Activated T-cell treated with anti-CD3 and anti-CD28 coated beads for 24 hours (primary cell): ENCODE results near the gene SEMA3D.

Experiments used
- DNase-seq: peaks from one replicate; pipeline ENCODE4 v3.0.0-alpha.2; 2020; ENCODE audit warnings: low read depth

SEMA3D gene

GRCh38 chr7:85184599-85185423, 2.0 kb downstream of the SEMA3D start:
- DNase-seq = no peak

- DNase-seq = no peak
Measured at GRCh38 chr7:85183296-85183695, 3.6 kb downstream of the SEMA3D start.

- DNase-seq = no peak
Measured at GRCh38 chr7:85178531-85179298, 8.1 kb downstream of the SEMA3D start.

- no peak for DNase-seq
Measured at GRCh38 chr7:85177316-85177715, 9.5 kb downstream of the SEMA3D start.

- no peak for DNase-seq
Measured at GRCh38 chr7:85176197-85176596, 10.7 kb downstream of the SEMA3D start.

GRCh38 chr7:85175217-85175616, 11.6 kb downstream of the SEMA3D start:
- no peak for DNase-seq

GRCh38 chr7:85172530-85172941, 14.3 kb downstream of the SEMA3D start:
- DNase-seq = no peak

GRCh38 chr7:85167636-85168035, 19.2 kb downstream of the SEMA3D start:
- DNase-seq = no peak

GRCh38 chr7:85165263-85165662, 21.6 kb downstream of the SEMA3D start:
- no peak for DNase-seq

- no peak for DNase-seq
Measured at GRCh38 chr7:85164376-85164775, 22.5 kb downstream of the SEMA3D start.

GRCh38 chr7:85162721-85163120, 24.1 kb downstream of the SEMA3D start:
- no peak for DNase-seq

- no peak for DNase-seq
Measured at GRCh38 chr7:85160223-85160622, 26.6 kb downstream of the SEMA3D start.

GRCh38 chr7:85159003-85159402, 27.9 kb downstream of the SEMA3D start:
- DNase-seq = no peak

GRCh38 chr7:85156661-85157208, 30.1 kb downstream of the SEMA3D start:
- no peak for DNase-seq

- no peak for DNase-seq
Measured at GRCh38 chr7:85154282-85154937, 32.4 kb downstream of the SEMA3D start.

GRCh38 chr7:85153715-85154114, 33.1 kb downstream of the SEMA3D start:
- DNase-seq = no peak

GRCh38 chr7:85150624-85151023, 36.2 kb downstream of the SEMA3D start:
- no peak for DNase-seq

GRCh38 chr7:85144771-85145170, 42.1 kb downstream of the SEMA3D start:
- DNase-seq = no peak

GRCh38 chr7:85135977-85136376, 50.9 kb downstream of the SEMA3D start:
- no peak for DNase-seq

- DNase-seq = no peak
Measured at GRCh38 chr7:85133560-85133959, 53.3 kb downstream of the SEMA3D start.

GRCh38 chr7:85133006-85133405, 53.9 kb downstream of the SEMA3D start:
- no peak for DNase-seq

GRCh38 chr7:85130702-85131101, 56.2 kb downstream of the SEMA3D start:
- DNase-seq = no peak

GRCh38 chr7:85126383-85126782, 60.5 kb downstream of the SEMA3D start:
- DNase-seq = no peak
